HuH-7 (cell line): ENCODE measurements around the gene GLRA2.

ENCODE experiments used
- DNase-seq: peaks from one replicate; pipeline ENCODE4 v3.0.0; 2011; ENCODE audit warnings: low spot score

Gene GLRA2

DNA sequence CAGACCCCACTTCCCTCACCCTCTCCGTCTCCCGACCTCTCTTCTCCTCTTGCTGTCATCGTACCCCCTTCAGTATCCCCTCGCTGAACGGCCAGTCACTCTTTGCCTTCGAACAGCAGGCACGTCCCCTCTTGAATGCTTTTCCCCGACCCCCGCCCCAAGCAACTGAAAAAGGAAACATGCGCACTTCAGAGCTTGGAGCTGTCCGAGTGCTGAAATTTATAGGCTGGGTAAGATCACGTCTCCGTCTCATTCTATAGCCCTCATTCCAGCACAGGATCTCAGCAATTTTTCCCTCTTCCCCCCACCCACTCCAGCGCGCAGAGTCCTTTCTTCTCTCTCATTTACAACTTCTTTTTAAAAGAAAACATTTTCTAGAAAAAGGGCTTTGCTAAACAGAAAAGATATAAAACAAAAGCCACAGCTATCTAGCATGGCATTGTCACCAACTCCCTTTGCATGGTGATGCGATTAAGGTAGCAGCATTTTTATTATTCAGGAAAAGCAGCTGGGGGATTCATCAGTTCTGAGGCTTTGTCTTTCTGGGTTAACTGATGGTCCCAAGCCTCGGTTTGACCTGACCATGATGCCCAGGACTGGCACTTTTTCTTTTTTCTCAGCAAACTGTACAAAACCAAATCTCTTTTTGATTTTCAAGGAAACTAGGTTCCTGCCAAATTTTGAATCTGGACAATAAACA lies at the start of gene GLRA2:
TSS of gene GLRA2 (plus strand) at position 247 of the 700 bp plus-strand sequence. CDS start 522 bp downstream, outside the sequence.
- DNase-seq: peak; percentile 4

DNA sequence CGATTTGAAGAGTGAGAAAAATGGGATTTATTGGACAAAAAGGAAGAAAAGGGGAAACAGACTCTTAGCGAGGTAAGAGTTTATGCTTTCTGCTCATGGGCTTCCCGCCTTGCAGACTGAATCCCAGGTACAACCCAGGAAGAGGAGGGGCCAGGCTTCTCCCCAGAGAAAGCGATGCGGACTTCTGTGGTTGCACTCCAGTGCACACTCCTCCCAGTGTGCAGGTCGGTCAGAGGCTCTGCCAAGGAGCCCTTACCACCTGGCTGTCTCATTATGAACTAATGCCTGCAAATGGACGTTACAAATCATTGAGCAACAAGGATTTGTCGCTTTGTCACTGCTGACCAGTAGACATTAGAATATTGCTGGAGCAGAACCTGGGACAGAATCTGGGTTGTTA lies 39.9 kb upstream of the GLRA2 start:
- no peak for DNase-seq

DNA sequence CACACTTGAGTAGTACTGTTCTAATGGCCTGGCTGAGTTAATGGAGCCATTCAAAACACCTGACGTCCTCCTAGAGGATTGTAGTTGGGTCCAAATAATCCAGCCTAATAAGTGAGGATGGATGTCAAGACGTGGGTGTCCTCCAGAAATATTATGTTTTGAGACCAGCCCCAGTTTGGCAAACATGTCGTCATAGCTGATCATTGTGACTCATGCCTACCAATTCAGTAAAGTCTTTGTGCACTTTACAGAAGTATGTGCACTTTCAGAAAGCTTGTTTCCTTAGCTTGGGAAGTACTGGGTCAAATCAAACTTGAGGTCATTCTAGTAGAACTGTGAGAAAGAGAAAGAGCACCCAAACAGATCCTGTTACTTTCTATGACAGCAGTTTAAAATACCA lies 37.6 kb upstream of the GLRA2 start:
- DNase-seq: no peak

DNA sequence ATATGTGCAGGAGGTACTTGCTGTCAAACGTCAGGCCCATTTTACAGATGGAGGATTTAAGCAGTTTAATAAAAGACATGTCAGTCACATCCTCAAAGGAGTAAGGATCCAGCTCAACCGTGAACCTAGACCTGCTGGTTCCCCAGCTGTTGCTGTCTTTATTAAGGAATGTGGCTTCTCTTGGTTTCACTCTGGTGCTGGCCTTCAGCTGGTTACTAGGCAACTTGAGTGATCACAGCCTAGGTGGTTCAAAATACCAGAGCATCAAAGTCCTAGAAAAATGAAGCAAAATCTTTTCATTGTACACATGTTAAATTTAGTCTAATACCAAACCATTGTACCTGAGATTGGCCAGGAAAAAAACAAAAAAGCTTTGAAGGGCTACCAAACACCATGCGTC lies 32.7 kb upstream of the GLRA2 start:
- DNase-seq: no peak

DNA sequence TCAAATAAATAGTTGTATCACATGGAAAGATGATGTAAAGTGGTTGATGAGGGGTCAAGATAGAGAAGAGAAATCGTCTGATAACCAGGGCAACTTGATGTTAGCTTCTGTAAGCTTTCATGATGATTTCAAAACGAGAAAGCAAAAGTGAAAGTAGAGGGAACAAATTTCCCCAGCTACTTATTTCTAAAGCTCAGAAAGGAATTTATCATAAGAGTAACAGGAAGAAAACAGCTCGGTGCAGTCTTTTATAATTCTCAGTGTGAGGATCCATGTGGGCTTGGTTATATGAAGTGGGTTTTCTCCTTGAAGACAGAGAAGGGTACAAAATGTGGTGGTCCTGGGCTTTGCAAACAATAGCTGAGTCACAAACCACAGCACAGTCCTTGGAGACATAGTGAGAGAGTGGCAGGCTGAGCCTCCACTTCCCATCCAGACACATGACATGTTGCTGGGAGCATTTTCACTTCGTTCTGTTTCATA lies 32.1 kb upstream of the GLRA2 start:
- DNase-seq: no peak

DNA sequence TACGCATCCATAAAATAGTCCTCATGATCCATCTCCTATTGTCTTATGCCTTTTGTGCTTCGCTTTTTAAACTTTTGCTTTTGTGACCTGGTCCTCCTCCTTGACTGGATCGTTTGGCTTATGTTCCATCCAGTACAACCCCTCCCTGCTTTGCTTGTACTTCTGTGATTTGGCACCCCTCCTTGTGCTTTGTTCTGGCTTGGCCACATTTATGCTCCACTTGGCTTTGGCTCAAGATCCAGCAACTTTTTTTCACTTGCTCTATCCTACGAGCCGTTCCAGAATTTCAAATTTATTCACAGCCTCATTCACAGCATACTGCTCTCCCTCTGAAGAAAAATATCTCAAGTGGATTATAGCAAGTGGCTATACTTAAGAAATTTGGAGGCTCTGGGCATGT lies 28.0 kb upstream of the GLRA2 start:
- no peak for DNase-seq

DNA sequence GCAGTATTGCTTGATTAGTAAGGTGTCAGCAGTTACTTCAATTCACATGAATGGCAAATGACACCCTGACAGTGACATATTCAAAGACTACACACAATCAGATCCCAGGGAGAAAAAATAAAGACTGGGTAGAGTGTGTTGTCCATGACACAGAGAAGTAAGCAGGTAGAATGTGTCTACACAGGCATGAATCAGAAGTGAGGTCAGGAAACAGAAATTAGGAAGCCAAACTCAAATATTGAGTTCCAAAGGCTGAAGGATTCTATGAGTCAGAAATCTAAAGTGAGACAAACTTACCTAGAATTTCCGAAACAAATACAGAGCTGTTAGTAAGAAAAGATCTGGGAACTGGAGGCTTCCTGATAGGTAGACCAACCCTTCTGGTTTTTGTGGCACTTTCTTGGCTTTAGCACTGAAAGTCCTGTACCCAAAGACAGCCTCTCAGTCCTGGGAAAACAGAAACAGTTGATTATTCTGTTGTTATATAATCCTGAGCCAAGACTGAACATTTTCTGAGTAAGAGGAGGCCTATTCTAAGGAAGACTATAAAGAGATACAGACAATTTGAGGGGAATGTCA lies 24.3 kb upstream of the GLRA2 start:
- DNase-seq: no peak

DNA sequence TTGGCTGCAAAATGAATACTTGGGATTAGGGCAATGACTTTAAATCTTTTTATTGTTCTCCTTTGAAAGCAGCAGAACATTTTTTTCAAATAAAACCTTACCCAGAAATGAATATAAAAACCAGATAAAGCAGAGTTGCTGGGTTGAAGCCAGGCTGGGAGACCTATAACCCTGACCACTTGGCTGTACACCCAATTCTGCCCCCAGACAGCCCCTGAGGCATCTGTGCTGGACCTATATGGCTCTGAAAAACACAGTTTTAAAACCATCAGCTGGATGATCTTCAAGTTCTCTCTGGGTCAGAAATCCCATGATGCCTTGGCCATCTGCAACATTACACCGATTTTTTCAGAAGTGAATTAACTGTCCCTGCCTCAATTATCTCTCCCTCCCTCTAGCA lies 23.7 kb upstream of the GLRA2 start:
- no peak for DNase-seq

DNA sequence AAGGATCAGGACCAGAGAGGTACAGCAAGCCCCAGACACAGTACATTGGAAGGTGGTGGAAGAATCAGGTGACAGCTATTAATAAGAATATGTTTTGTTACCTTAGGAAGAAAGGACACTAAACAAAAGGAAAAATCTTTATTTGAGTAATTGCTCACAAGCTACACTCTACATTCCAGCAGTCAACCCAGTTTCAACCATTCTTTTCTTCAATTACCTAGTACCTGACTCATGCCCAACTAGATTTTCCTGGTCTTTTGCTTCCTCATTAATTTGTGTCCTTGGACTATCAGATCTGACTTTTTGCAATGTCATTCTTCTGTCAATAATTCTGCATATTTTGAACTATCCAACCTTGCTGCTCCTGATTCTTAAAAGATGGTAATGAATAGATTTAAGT lies 22.5 kb upstream of the GLRA2 start:
- no peak for DNase-seq

DNA sequence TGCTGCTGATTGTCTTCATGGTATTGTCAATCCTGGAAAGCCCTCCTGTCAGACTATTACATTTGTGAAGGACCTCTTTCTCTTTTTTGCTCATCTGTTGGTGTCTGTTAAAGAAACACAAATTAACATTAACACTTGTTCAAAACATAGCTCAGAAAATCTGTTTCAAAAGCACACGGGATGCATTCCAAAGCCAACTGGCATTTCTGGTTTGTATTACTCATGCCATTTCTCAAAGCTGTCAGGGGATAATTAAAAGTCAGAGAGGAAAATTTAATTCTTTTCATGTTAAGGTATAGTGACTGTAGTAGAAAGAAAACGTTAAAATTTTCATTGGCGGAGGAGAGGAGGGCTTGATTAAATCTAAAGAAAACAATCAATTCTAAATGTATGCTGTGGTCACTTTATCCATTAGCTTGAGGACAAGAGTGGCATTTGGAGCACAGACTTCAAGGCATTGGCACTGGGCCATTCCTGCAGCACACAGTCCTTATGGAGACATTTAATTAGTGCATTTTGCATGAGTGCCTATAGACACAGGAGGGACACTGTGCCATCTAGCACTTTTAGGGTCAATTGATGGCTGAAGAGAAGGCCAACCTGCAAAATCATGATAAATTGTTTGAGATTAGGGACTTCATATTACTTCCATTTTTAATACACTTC lies 21.2 kb upstream of the GLRA2 start:
- DNase-seq: no peak

DNA sequence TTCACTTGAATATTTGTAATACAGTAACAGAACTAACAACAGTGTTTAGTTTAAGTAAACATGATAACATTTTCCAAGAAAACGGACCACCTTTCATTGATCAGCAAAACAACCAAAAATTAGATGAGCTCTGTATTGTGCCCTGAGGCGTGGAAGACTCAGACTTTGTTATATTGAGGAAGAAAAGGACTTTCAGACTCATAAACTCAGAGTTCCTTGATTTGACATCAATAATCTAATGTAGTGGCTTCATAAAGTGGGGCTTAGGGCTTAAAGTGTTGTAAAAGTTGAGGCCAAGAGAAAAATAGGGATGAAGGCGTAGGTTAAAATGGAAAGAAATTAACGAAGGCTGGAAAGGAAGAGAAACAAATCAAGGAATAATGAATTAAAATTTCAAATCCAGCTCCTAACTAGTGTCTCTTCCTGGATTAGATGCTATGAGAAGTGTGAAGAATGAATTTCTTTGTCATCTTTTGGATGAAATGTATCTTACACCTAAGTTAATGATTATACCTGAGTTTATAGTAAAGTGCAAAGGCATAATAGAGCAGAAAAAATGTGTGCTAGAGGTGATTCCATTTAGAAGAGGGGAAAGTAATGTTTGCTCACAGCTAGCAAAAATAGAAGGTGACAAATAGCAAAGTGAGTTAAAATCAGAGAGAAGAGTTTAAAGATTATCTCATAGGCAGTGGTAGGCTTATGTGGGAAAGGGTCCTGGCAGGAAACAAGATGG lies 19.8 kb upstream of the GLRA2 start:
- DNase-seq: no peak

DNA sequence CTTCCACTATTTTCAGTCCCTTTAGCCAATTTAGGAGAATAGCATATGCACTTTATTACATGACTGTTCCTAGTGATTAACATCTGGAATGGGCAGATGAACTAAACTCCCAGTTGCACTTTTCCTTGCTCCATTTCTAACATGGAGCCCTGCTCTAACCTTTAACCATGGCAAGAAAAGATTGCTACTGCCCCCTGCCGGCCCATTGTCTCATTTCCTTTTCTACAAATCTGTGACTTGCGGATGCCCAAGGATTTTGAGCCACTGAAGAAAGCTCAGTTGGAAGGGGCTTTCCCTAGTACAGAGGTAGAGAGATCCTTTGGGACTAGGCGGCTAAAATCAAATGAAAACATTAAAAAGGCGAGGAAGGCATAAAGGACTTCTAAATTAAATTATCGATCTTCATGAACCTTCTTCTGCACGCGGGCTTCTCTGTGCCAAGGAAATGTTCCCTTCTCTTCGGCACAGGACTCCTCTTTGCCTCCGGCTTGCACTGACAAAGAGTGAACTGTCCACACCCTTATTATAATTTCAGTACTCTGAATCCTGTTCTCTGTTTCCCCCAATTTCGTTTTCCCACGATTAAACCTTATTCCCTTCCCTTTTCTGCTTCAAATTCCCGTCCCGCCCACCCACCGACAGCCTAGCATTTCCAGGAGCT lies 577 bp upstream of the GLRA2 start:
- peak; percentile 3 for DNase-seq

DNA sequence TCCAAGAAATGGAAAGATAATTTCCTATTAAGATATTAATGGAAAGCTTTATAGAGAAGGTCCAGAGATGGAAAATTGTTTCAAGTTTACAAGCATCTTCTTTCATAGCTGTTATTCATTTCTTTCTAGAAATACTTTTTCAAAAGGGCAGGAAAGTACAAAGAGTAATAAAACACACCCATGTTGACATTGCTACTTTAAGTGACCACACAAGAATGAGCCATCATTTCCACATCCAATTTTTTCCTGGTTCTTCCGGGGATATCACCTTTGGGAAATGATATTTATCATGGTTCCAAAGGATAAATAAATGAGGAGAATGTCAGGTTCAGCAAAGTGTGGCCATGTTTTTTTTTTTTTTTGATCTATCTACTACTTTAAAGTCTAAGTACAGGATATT lies 4.5 kb downstream of the GLRA2 start:
- DNase-seq: no peak

DNA sequence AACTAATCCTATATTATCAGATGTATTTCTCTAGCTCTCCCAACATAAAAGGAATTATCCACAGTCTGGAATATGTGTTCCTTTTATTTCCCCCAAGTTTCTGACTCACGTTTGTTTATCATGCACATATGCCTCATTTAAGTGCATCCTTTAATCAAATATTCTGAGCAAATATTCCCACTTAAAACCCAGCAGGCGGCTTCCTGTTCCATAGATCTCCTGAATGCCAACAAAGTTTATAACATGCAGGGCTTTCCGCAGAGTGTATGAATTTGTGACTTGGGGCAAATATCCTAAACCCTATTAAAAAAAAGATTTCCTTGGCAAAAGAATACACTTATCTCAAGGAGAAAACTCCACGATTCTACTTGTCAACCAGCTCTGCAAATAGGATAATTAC lies 16.9 kb downstream of the GLRA2 start:
- no peak for DNase-seq

DNA sequence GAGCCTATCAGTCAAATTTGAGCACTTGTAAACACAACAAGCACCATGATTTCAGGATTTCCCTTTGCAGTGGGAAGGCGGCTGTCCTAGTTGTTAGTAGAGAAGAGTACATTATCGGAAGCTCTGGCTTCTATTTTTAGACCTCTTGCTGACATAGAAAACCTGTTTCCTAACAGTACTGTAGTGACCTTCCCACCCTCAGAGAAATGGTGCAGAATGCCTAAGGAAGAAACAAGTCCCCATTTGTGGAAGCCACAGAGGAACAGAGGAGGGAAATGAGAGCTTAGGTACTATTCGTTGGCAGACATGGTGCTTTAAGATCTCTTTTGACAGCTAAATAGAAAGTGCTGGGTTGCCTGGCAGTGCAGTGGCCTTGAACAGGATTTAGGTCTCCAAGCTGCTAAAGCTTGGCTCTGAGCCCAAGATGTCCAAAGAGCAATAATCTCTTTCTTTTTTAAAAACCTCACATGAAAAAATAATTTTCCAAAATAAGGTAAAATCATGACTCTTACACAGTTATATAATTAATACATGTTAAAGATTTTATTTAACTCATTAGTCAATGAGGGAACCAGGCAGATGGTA lies 24.9 kb downstream of the GLRA2 start:
- DNase-seq: no peak

DNA sequence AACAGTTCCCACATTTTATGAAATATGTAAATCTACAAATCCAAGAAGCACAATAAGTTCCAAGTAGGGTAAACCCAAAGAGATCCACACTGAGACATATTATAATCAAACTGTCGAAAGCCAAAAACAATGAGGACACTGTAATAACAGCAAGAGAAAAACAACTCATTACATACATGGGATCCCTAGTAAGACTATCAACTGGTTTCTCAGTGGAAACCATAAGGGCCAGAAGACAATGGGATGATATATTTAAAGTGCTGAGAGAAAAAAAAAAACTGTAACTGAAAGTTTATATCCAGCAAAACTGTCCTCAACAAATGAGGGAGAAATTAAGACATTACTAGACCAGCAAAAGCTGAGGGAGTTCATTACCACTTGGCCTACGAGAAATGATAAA lies 34.7 kb downstream of the GLRA2 start:
- no peak for DNase-seq

DNA sequence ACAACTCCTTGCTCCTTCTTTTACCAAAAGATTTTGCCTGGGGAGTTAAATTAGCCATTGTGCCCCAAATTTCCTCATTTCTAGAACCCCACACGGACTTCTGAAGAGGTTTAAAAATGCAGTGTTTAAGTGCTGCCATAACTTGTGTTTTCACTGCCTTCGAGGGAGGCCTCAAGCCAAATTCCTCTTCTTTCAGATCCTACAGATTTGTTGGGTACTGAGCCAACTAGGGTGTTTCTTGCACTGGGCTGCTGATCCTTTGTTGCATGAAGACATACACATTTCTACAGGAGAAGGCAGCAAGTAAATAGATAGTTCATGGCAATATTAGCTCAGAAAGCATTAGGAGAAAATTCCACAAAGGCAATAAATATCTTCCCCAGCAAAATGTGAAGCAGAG lies 43.8 kb downstream of the GLRA2 start:
- DNase-seq: no peak

DNA sequence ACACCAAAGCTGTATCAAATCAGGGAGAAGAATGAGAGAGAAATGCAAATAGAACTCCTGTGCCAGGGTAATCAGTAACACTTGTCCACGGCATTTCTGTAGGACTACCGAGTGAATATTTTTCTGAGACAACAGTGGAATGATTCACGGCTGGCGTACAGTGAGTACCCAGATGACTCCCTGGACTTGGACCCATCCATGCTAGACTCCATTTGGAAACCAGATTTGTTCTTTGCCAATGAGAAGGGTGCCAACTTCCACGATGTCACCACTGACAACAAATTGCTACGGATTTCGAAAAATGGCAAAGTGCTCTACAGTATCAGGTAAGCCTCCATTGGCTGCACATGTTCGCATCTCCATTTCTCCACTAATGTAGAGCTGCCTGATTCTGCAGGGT lies 51.7 kb downstream of the GLRA2 start:
- no peak for DNase-seq

DNA sequence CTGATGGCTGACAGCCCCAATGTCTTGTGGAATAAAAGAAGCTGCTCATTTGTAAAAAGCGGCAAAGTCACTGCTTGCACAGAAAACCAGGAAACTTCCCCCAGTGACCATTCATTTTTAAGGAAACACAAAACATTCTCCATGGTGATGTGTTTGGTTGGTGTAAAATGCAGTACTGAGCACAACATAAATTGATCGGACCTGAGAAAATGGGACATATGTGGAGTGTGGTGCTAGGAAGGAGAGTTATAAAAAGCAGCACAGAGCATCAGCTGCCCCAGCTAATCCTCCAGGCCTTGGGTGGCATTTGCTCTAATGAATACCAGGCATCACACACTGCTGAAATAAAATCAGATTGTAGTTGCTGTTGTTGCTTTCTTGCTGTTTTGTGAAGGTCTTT lies 55.2 kb downstream of the GLRA2 start:
- no peak for DNase-seq

DNA sequence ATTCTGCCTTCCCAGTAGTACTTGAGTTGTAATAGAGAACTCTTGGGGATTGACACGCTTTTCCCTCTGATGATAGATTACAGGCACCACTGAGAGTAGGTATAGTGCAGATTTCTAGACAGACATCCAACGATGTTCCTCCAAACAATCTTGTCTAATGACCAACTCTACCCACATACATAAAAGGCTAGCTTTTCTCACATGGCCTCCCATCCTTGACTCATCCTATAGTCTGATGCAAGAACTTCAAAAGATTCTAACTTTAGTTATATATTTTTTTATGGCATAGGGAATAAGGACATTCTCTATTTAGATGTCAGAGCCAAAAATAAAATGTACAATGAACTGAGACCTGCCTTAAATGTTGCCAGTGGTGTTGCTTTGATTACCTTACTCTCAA lies 60.9 kb downstream of the GLRA2 start:
- DNase-seq: no peak

DNA sequence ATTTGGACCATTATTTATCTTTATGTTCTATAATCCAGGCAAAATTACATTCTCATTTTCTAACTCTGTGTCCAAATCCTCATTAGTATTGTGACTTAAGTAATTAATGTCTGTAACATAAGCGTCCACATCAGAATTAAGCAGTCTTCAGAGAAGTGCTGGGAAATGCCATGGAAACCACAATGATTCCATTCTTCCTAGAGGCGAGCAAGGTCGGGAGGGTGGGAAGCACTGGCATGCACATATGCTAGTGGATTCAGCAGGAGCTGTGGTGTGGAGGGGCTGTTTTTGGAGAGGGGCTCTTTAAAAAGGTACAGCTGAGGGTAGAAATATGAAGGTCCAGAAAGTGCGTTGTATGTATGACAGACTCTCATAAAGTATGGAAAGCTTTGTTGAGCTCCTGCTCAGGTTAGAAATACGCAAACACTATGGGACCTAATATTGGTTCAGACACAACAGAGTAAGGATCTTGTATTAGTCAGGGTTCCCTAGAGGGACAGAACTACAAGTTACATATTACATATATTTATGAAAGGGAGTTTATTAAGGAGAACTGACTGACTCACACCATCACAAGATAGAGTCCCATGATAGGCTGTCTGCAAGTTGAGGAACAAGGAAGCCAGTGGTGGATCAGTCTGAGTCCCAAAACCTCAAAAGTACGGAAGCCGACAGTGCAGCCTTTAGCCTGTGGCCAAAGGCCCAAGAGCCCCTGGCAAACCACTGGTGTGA lies 61.5 kb downstream of the GLRA2 start:
- no peak for DNase-seq
